ENCODE data around the gene NR1H2.

- TF ChIP-seq CTCF (IDR thresholded peaks at IDR 0.05 in 2 of 3, conservative IDR thresholded peaks at IDR 0.05 in 1 of 3; ENCODE audit: control insufficient read depth in 2 of 3, extremely low read depth in 1 of 3, insufficient read depth in 1 of 3, low read depth in 3 of 3, low read length in 3 of 3) (no peak), POLR2A (IDR thresholded peaks at IDR 0.05; ENCODE audit: low read depth, low read length) (no peak), GABPA (IDR thresholded peaks at IDR 0.05; ENCODE audit: low read depth) (no peak), RAD21 (IDR thresholded peaks at IDR 0.05; ENCODE audit: insufficient read depth, low read depth, low read length) (no peak), RCOR1 (conservative IDR thresholded peaks at IDR 0.05; ENCODE audit: low read depth, low read length) (no peak), KDM1A (IDR thresholded peaks at IDR 0.05; ENCODE audit: borderline replicate concordance) (no peak), ESRRA (IDR thresholded peaks at IDR 0.05; ENCODE audit: low read length) (no peak)
These were observed 16.5 kb downstream of the NR1H2 start for GRCh38 chr19:50392759-50393158.

Measured in GM12878 (cell line).